GM19238 (cell line): Measurements from ENCODE around the gene CADM1.

Experiments used
- DNase-seq: peaks from one replicate; pipeline ENCODE4 v3.0.0; 2011; ENCODE audit warnings: low spot score; ENCODE audit not compliant: insufficient read length

Gene CADM1

DNA sequence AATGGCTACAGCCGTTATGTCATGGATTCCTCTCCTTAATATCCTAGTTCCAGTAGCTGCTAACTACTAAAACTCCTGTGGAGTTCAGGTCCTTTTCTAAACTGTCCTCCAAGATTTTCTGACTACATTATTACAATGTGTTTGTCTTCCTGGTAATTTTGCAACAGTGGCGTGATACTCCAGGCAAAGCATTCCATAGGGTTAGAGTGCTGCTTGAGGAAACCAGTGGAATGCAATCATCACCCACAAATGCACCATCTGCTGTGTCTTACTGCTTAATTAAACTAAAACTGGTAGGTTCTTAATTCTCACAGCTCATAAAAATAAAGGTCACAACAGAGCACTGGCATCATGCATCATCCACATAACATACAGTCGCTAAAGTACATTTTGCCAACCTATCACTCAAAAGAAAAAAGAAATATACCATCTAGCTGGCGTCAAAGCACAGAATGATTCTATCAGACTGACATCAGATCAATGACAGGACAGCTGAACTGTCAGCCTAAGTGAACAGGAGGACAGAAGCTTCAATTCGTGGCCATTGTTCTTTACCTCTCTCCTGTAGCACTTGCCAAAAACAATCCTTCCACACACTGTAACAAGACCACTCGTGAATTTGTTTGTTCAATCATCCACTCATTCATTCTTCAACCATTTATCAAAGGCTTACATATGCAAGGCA lies 182.5 kb downstream of the CADM1 start:
- no peak for DNase-seq

DNA sequence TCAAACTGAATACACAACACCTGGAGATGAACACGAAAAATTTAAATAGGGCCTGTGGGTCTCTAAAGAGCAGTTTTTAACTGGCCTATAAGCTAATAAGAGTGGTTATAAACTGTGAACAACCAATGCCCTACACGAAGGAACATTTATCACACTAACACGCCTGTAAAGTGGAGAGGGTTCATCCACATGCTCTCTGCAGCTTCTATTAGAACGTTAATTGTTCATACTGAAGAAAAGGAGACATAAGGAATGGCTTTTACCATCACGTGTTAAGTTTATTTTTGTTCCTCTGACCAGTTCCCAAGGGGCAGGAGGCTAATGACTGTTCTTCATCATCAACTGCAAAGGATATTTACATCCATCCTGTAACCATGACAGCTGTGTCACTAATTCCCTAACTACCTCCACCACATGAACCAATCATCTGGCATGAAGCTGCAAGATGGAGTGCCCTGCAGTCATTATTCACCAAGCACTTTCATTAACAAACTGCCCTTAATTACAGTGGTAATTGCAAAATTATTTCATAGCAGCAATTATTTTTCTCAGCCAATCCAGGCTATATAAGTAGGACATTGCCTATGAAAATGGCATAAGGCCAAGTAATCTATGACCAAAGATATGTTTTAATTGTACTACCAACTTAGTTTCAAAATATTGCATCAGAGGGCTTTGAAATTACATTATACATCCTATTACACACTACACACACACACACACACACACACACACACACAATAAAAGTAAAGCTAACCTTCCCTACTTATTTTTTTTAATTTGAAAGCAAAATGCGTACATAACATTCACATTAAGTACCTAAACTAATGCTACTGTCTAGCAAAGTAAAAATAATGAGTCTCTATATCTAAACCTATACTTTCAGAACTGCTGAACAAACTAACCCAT lies 186.7 kb downstream of the CADM1 start:
- DNase-seq, result no peak

DNA sequence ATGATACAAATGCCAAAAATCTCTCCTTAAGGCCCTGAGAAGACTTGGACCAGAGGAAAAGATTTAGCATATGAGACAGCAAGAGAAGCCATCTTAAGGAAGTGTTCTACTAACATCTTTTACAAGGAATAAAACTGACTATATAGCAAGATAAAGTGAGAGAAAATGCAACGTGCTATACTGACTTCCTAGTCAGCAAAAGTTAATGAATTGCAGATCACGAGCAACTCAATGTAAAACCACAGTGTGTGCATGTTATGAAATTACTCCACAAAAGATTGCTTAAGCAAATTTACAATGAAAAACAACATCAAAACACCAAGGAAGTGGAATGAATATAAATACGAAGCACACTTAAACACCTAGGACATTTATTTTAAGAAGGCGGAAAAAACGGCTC lies 187.5 kb downstream of the CADM1 start:
- no peak for DNase-seq

DNA sequence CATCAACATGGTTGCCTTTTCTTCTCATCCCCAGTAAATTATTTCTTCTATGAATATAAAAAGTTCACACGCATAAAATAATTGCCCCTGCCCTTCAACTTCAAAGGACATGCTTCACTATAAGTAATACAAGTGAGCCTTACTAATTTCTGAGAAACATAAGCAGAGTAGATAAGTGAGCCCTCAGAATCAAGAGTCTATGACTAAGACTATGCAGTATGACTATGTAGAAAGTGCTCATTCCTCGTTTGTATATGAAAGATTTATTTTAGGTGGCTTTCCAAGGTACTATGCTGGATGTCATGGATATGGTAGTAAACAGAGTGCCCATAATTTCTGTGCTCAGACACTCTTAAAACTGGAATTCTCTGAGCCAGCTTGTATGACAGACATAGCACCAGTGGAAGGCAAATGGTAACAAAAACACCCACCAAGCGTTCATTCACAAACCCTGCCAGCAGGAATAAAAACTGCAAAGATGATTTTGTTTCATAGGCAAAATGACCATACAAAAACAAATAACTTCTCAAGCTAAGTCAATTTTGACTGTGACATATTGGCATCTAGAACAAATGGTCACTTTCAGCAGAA lies 189.8 kb downstream of the CADM1 start:
- DNase-seq, result no peak

GRCh38 chr11:115313224-115313838 lies 190.9 kb downstream of the CADM1 start:
- DNase-seq, result no peak

DNA sequence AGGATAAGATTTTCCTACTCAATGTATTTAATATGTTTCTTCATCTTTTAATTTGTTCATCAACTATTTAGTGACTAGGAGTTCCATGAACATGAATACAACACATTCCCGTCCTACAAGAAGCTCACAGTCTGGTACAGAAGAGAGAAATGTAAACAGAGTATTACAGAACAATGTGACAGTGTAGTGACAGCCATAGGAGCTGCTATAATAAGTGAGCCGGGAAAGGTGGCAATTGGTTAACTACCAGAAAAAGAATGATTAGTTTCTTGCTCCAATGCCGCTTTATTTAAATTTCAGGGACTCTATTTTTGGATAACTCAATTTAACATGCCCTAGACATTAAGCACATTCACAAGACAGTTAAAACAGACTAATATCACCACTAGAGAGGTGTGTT lies 192.3 kb downstream of the CADM1 start:
- no peak for DNase-seq

- DNase-seq, result no peak
Observed at GRCh38 chr11:115306689-115307088, 197.5 kb downstream of the CADM1 start.

DNA sequence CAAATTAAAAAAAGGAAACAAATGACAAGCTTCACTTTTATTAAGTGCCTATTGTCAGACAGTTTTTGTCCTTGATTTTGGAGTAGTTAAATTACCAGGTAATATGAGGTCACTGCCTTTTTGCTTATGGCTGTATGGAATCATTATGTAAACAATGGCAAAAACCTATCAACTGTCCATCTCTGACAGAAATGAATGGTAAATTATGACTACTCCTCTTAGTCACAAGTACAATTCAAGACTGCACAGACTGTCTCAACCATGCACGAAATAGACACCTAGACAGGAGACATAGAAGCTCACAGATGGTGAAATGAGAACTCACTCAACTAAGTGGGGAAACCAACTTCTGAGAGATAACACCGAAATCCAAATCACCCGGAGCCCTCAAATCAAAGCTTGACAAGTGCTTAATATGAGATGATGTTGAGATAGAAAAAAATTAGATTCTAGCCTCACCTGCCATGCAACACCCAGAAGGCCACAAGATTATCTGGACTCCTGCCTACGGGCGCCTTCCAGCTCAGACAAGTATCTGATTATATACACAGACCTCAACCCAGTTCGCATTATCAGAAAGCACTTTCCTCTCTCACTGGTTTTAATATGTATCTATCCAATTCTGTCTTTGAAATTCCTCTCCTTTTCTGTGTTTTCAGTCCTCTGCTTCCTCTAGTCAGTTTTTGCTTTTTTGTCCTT lies 199.3 kb downstream of the CADM1 start:
- DNase-seq, result no peak

- DNase-seq, result no peak
Observed at GRCh38 chr11:115303929-115304531, 200.2 kb downstream of the CADM1 start.

GRCh38 chr11:115302946-115303703 lies 201.1 kb downstream of the CADM1 start:
- DNase-seq, result no peak

- DNase-seq, result no peak
Observed at GRCh38 chr11:115300660-115301428, 203.4 kb downstream of the CADM1 start.

GRCh38 chr11:115298300-115299012 lies 205.8 kb downstream of the CADM1 start:
- DNase-seq, result no peak

GRCh38 chr11:115297330-115297729 lies 206.9 kb downstream of the CADM1 start:
- DNase-seq, result no peak

- DNase-seq, result no peak
Observed at GRCh38 chr11:115291325-115291724, 212.9 kb downstream of the CADM1 start.

- DNase-seq, result no peak
Observed at GRCh38 chr11:115290893-115291292, 213.3 kb downstream of the CADM1 start.

- DNase-seq, result no peak
Observed at GRCh38 chr11:115290479-115290878, 213.7 kb downstream of the CADM1 start.

- DNase-seq, result no peak
Observed at GRCh38 chr11:115287266-115287665, 216.9 kb downstream of the CADM1 start.

DNA sequence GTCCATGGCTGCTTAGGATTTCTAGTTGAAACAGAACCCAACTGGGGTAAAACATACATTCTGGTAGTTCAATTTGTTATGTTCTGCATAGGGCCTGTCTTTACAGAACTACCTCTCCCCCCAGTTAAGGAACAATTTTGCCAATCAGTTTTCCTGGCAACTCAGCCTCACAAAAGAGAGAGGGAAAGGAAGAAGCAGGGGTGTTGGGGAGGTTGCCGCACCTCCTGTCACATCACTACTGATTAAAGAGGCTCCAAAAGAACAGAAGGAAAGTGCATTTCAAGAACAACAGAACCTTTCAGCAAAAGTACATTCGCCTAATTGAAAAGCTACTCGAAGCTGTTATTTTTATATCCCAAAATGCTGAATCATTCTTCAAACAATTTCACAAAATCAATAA lies 217.6 kb downstream of the CADM1 start:
- DNase-seq, result no peak

- no peak for DNase-seq
Observed at GRCh38 chr11:115284773-115285172, 219.4 kb downstream of the CADM1 start.
